Smooth muscle cell (in vitro differentiated cells): ENCODE data around the gene ST8SIA1. TPM values are rescaled to one million over a fixed set of nuclear protein-coding genes. Genes with fewer than 3 reads are reported as not detected.
"Not testable (repeated sequence)": the region's sequence is repeated elsewhere in the genome, so short reads cannot be mapped to it uniquely, and the experiment has no call there.

Experiments used
- DNase-seq: peaks from one replicate; lab custom pipeline; 2025; ENCODE audit not compliant: unreplicated experiment; lab: John Stamatoyannopoulos, UW
- H2AFZ ChIP-seq: fragments of 200-600 bp; sonication (generic); 2 replicates; pipeline ENCODE4 v1.6.0; 2016; ENCODE audit warnings: antibody characterized with exemption, low read depth, mild to moderate bottlenecking
- H3F3A ChIP-seq: fragments of 200-600 bp; sonication (generic); 2 replicates; pipeline ENCODE4 v1.6.0; 2017; ENCODE audit warnings: antibody characterized with exemption, low read depth
- H3K27ac ChIP-seq: fragments of 200-600 bp; sonication (generic); 2 replicates; pipeline ENCODE4 v1.5.1; 2016; ENCODE audit warnings: low read depth, mild to moderate bottlenecking
- H3K27me3 ChIP-seq: fragments of 200-600 bp; sonication (generic); 2 replicates; pipeline ENCODE4 v1.6.1; 2016; ENCODE audit warnings: low read depth, mild to moderate bottlenecking
- H3K36me3 ChIP-seq: fragments of 200-600 bp; sonication (generic); 2 replicates; pipeline ENCODE4 v1.5.1; 2016; ENCODE audit warnings: low read depth
- H3K4me1 ChIP-seq: fragments of 200-600 bp; sonication (generic); 2 replicates; pipeline ENCODE4 v1.5.1; 2016; ENCODE audit warnings: low read depth
- H3K4me2 ChIP-seq: fragments of 200-600 bp; sonication (generic); 2 replicates; pipeline ENCODE4 v1.6.0; 2016; ENCODE audit warnings: mild to moderate bottlenecking
- H3K4me3 ChIP-seq: fragments of 200-600 bp; sonication (generic); 2 replicates; pipeline ENCODE4 v1.5.1; 2016; ENCODE audit warnings: mild to moderate bottlenecking
- H3K79me2 ChIP-seq: fragments of 200-600 bp; sonication (generic); 2 replicates; pipeline ENCODE4 v1.6.0; 2016; ENCODE audit warnings: low read depth, mild to moderate bottlenecking
- H3K9ac ChIP-seq: fragments of 200-600 bp; sonication (generic); 2 replicates; pipeline ENCODE4 v1.6.0; 2016; ENCODE audit warnings: low read depth
- H3K9me3 ChIP-seq: fragments of 200-600 bp; sonication (generic); replicated peaks from 2 replicates; pipeline ENCODE4 v1.5.1; 2016; ENCODE audit warnings: low read depth
- H4K20me1 ChIP-seq: fragments of 200-600 bp; sonication (generic); 2 replicates; pipeline ENCODE4 v1.6.0; 2016; ENCODE audit warnings: low read depth
- WGBS: methylation state at CpG from one replicate; pipeline ENCODE4 v1.1.7; 2016; ENCODE audit warnings: low lambda C conversion rate; 5-methylcytosine and 5-hydroxymethylcytosine counted together
- polyA plus RNA-seq: library from polyadenylated mRNA; unstranded; fragments of >200 nt; fragmentation: Nextera tagmentation; extraction: Ambion mirVana; gene quantifications from 2 replicates; pipeline ENCODE4 v1.2.1, GENCODE V29; 2016
- total RNA-seq: library from RNA; depleted of rRNA; stranded (reverse); fragments of >200 nt; gene quantifications from 2 replicates; pipeline ENCODE4 v1.2.3, GENCODE V29; 2014
- TF ChIP-seq, protein P1 (sequence below): fragments of 200-600 bp; sonication (generic); IDR thresholded peaks from 2 replicates; pipeline ENCODE4 v1.5.1; 2017; ENCODE audit warnings: borderline replicate concordance, mild to moderate bottlenecking, antibody characterized with exemption; ENCODE audit not compliant: insufficient read depth, poor library complexity, severe bottlenecking

ST8SIA1 gene, protein sequence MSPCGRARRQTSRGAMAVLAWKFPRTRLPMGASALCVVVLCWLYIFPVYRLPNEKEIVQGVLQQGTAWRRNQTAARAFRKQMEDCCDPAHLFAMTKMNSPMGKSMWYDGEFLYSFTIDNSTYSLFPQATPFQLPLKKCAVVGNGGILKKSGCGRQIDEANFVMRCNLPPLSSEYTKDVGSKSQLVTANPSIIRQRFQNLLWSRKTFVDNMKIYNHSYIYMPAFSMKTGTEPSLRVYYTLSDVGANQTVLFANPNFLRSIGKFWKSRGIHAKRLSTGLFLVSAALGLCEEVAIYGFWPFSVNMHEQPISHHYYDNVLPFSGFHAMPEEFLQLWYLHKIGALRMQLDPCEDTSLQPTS
- 5.3 and 13.8 TPM in 2 replicates for total RNA-seq
- 1.9 and 3.7 TPM in 2 replicates for polyA plus RNA-seq

DNA sequence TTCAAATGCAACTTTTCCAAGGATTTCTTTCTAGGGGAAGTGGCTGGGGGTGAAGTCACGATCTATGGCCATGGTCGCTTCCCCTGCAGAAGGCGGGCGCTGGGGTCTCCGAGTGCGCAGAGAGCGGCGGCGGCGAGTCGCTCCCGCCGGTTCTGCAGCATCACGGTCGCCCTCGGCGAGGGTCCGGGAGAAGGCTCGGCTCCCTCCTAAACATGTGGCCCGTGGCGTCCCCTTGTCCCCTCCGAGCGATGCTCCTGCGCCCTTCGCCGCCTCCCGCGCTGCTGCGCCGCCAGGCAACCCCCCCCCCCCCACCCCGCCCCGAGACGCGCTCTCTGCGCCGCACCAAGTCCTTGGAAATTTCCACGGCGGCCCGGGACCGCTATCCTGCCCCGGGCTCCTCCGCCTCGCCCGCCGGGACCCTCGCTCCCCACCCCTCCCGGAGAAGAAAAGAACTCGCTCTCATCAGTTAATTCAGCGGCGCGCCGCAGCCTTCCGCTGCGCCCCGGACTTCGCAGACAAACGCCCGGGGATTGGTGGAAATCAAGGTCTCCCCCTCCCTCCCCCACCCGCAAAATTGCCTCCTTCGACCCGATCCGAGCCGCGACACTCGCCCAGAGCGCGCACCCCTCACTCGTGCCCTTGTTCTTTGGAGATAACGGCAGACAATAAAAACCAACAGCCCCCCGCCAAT is at the start of gene ST8SIA1:
TSS of gene ST8SIA1 (minus strand) at position 298 of the 691 bp plus-strand sequence. CDS start 475 bp downstream, outside the sequence.
- peaks cover 10% of the 10 kb centered on the region for H3K4me1 ChIP-seq
- no peaks in the 10 kb centered on the region for H3K36me3 ChIP-seq
- WGBS = under 1% methylated on average over 34 of the region's 70 CpGs
- no peaks in the 10 kb centered on the region for H3K79me2 ChIP-seq
- no peaks in the 10 kb centered on the region for H3K9me3 ChIP-seq
- H3K27me3 ChIP-seq = peaks cover 10% of the 10 kb centered on the region
- H3F3A ChIP-seq = no peaks in the 10 kb centered on the region
- H3K9ac ChIP-seq = peak within 1 kb of the TSS; percentile 50
- H4K20me1 ChIP-seq = no peaks in the 10 kb centered on the region
- H3K4me3 ChIP-seq = peak within 1 kb of the TSS; percentile 70
- no peak for DNase-seq
- TF ChIP-seq, protein P1, sequence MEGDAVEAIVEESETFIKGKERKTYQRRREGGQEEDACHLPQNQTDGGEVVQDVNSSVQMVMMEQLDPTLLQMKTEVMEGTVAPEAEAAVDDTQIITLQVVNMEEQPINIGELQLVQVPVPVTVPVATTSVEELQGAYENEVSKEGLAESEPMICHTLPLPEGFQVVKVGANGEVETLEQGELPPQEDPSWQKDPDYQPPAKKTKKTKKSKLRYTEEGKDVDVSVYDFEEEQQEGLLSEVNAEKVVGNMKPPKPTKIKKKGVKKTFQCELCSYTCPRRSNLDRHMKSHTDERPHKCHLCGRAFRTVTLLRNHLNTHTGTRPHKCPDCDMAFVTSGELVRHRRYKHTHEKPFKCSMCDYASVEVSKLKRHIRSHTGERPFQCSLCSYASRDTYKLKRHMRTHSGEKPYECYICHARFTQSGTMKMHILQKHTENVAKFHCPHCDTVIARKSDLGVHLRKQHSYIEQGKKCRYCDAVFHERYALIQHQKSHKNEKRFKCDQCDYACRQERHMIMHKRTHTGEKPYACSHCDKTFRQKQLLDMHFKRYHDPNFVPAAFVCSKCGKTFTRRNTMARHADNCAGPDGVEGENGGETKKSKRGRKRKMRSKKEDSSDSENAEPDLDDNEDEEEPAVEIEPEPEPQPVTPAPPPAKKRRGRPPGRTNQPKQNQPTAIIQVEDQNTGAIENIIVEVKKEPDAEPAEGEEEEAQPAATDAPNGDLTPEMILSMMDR = no peak
- peak within 1 kb of the TSS; percentile 90 for H2AFZ ChIP-seq
- H3K4me2 ChIP-seq = peak within 1 kb of the TSS; percentile 94
- no peak within 1 kb of the TSS for H3K27ac ChIP-seq

DNA sequence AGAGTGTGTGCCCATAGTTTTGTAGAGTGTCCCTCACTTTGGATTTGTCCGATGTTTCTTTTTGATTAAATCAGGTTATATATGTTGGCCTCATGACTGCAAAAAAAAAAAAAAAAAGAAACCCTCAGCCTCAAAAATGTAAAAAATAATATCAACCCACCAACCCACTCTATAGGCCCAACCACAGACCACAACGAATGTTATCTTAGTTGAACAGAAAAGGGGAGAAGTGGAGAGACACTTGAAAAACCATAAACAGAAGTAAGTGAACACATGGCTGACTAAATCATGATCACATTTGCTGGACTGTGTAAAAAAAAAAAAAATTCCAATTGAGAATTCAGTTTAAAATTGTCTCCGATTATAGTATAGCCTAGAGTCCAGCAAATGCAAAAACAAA is 45.5 kb upstream of the ST8SIA1 start:
- TF ChIP-seq, protein P1 = no peak
- H3K9me3 ChIP-seq = no peaks in the 10 kb centered on the region
- no peaks in the 10 kb centered on the region for H3K79me2 ChIP-seq
- no peaks in the 10 kb centered on the region for H3K4me1 ChIP-seq
- H3K36me3 ChIP-seq = no peaks in the 10 kb centered on the region
- H3K27me3 ChIP-seq = no peaks in the 10 kb centered on the region
- no peaks in the 10 kb centered on the region for H4K20me1 ChIP-seq
- H3K27ac ChIP-seq = no peak overlapping the region
- H3K9ac ChIP-seq = no peak overlapping the region
- no peaks in the 10 kb centered on the region for H3F3A ChIP-seq
- 90% methylated on average over 3 of the region's 3 CpGs for WGBS
- no peak overlapping the region for H3K4me2 ChIP-seq
- H2AFZ ChIP-seq = no peak overlapping the region
- no peak for DNase-seq
- H3K4me3 ChIP-seq = no peak overlapping the region

DNA sequence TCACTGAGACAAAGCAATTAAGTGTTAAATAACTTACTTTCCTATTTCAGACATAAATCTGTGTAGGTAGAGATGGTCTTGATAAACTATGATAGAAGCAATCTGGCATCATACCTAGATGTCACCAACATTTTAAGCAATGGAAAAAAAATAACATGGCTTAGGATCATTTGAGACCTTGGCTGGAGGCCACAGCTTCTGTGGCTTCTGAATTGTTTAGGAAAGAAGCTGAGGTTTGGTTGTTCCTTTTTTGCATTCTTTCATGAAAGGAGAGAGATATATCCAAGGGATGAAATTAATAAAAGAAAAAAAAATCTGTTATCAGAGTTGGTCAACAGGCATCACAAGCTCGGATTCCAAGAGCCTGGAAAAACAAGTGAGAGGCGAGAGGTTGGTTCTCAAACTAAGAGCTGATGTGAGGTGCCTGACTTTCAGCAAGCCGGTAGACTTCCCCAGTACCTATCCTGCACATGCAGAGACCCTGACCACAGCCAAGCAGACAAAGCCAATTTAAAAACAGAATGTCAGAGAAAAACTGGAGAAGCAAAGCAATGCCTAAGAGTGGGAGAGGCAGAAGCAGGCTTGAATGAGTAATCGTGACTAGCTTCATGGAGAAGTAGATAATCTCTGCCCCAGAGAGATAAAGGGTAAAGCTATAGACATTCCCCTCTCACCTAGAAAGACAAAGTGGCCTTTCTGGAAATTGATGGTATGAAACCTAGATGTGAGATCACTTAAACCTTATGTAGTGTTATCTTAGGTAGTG is 43.4 kb upstream of the ST8SIA1 start:
- H3K27ac ChIP-seq = no peak overlapping the region
- H3K4me3 ChIP-seq = no peak overlapping the region
- H3F3A ChIP-seq = no peaks in the 10 kb centered on the region
- H3K4me2 ChIP-seq = no peak overlapping the region
- no peak overlapping the region for H3K9ac ChIP-seq
- no peaks in the 10 kb centered on the region for H3K36me3 ChIP-seq
- TF ChIP-seq, protein P1 = no peak
- no peaks in the 10 kb centered on the region for H3K9me3 ChIP-seq
- H3K79me2 ChIP-seq = no peaks in the 10 kb centered on the region
- no peaks in the 10 kb centered on the region for H3K4me1 ChIP-seq
- H4K20me1 ChIP-seq = no peaks in the 10 kb centered on the region
- no peak for DNase-seq
- WGBS = 55% methylated on average over 4 of the region's 4 CpGs
- H2AFZ ChIP-seq = no peak overlapping the region
- H3K27me3 ChIP-seq = no peaks in the 10 kb centered on the region

DNA sequence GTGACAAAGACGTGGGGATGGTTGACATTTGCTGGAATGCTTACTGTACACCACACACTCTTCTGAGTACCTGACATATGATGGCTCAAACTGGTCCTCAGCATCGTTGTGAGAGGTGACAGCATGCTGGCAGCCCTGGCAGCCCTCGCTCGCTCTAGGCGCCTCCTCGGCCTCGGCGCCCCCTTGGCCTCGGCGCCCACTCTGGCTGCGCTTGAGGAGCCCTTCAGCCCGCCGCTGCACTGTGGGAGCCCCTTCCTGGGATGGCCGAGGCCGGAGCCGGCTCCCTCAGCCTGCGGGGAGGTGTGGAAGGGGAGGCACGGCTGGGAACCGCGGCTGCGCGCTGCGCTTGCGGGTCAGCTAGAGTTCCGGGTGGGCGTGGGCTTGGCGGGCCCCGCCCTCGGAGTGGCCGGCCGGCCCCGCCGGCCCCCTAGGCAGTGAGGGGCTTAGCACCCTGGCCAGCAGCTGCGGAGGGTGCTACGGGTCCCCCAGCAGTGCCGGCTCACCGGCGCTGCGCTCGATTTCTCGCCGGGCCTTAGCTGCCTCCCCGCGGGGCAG is 42.2 kb upstream of the ST8SIA1 start:
- H3K27ac ChIP-seq, DNase-seq, H3K4me2 ChIP-seq, H3F3A ChIP-seq, H3K4me3 ChIP-seq, H2AFZ ChIP-seq, H3K4me1 ChIP-seq, H3K27me3 ChIP-seq, H3K9ac ChIP-seq, H3K9me3 ChIP-seq, H4K20me1 ChIP-seq, H3K79me2 ChIP-seq, H3K36me3 ChIP-seq: not testable (repeated sequence)
- 97% methylated on average over 33 of the region's 44 CpGs for WGBS
